ENCODE results near the gene RAB6C.
"Not testable (repeated sequence)": the region's sequence is repeated elsewhere in the genome, so short reads cannot be mapped to it uniquely, and the experiment has no call there.

RAB6C gene

GRCh38 chr2:129993151-129993550, 13.7 kb downstream of the RAB6C start:
- DNase-seq: peak in 1 of 56 donors; percentile 4

- DNase-seq: not testable (repeated sequence)
Measured at GRCh38 chr2:129996657-129997237, 17.3 kb downstream of the RAB6C start.

DNA sequence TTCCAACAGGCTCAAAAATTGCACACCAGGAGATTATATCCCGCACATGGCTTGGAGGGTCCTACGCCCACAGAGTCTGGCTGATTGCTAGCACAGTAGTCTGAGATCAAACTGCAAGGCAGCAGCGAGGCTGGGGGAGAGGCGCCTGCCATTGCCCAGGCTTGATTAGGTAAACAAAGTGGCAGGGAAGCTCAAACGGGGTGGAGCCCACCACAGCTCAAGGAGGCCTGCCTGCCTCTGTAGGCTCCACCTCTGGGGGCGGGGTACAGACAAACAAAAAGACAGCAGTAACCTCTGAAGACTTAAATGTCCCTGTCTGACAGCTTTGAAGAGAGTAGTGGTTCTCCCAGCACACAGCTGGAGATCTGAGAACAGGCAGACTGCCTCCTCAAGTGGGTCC, 19.3 kb downstream of the RAB6C start:
- not testable (repeated sequence) for DNase-seq

- DNase-seq: peak in 1 of 56 donors; percentile 30
Measured at GRCh38 chr2:130005862-130006261, 26.4 kb downstream of the RAB6C start.

- not testable (repeated sequence) for DNase-seq
Measured at GRCh38 chr2:130016701-130017100, 37.2 kb downstream of the RAB6C start.

DNA sequence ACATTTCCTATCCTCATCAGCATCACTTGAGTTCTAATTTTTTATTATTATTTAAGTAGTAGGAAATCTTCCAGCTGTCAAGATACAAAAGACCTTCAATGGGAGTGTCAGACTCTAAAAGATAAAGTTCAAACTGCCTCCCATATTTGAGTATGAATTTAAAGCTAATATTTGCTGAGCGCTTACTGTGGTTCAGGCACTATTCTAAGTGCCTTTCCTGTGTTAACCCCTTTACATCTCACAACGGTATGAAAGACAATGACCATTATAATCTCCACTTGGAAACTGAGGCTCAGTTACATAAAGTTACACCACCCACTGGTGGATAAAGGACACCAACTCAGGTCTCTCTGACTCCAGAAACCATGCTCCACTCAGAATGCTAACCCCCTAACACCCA, 39.9 kb downstream of the RAB6C start:
- no peak for DNase-seq

DNA sequence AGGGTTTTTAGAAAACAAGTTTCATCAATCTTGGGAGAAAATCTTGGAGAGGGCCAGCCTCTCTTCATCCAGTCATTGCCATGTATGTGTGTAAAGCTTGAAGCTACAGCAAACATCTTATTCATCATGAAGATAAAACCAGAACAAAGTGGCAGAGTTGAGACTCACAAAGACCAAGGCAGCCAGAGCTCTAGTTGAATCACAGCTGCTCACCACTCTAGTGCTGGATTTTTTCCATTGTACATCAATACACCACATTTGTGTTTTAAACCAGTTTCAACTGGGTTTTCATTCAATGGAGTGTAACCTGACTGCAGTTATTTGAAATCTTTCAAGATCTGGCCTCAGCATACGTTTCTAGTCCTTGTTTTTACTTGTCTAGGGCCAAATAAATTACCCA, 40.6 kb downstream of the RAB6C start:
- not testable (repeated sequence) for DNase-seq

DNA sequence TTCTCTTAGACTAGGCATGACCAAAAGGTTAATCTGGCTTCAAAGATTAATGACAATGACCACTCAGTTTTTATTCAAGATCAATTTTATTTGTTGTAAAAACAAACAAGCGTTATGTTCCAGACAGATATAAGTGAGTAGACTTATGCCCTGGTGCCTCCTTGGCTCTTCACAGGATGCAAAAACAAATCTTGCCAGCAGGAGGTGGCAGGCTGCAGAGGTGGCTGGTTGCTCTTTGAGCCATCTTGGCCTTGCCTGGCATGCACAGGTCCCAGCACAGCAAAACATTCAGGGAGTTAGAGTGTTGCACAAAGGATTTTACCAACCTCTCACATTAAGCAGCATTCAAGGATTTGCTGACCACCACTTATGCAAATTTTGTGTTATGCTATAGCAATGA, 46.5 kb downstream of the RAB6C start:
- not testable (repeated sequence) for DNase-seq

All from amygdala (tissue), 56 donors.